H4 (cell line): ENCODE data around the gene TKT. TPM values are rescaled to one million over a fixed set of nuclear protein-coding genes. Genes with fewer than 3 reads are reported as not detected.

Source experiments
- DNase-seq: peaks from one replicate; pipeline ENCODE4 v3.0.0-alpha.2; 2015; ENCODE audit warnings: low spot score
- total RNA-seq: library from RNA; depleted of rRNA; stranded (reverse); fragments of >200 nt; shearing (Covaris generic); gene quantifications from 2 replicates; pipeline ENCODE4 v1.2.3, GENCODE V29; 2014

The TKT gene
- total RNA-seq, 1 experiment from 2014 or later: 404 TPM

GRCh38 chr3:53198256-53198977 lies 57.4 kb downstream of the TKT start:
- DNase-seq: no peak

DNA sequence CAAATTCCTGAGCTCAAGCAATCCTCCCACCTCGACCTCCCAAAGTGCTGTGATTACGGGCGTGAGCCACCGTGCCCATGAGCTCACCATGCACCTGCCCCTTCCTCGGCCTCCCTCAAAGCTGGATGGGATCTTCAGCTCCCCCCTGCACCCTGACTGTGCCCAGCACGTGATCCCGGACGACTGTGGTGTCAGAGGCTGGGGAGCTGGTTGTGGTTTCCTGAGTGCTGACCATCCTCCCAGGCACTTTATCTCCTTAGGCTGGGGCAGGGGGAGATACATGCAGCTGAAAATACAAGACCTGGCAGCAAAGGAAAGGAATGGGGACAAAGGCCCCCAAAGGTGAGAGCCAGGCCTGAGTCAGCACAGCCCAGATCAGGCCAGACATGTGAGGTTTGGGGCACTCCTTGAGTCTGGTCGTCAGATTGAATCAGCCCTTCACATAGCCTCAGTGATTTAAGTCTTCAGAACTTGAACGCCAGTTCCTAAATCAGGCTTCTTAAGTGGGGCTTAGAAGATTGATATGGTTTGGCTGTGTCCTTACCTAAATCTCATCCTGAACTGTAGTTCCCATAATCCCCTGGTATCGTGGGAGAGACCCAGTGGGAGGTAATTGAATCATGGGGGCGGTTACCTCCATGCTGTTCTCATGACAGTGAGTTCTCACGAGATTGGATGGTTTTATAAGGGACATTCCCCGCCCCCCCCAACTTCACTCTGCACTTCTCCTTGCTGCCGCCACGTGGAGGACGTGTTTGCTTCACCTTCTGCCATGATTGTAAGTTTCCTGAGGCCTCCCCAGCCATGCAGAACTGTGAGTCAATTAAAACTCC lies 59.0 kb downstream of the TKT start:
- no peak for DNase-seq

- no peak for DNase-seq
Observed at GRCh38 chr3:53195602-53196574, 59.9 kb downstream of the TKT start.

- DNase-seq: no peak
Observed at GRCh38 chr3:53195066-53195450, 60.8 kb downstream of the TKT start.

- DNase-seq: no peak
Observed at GRCh38 chr3:53194210-53195065, 61.4 kb downstream of the TKT start.

GRCh38 chr3:53193466-53194209 lies 62.2 kb downstream of the TKT start:
- DNase-seq: no peak

DNA sequence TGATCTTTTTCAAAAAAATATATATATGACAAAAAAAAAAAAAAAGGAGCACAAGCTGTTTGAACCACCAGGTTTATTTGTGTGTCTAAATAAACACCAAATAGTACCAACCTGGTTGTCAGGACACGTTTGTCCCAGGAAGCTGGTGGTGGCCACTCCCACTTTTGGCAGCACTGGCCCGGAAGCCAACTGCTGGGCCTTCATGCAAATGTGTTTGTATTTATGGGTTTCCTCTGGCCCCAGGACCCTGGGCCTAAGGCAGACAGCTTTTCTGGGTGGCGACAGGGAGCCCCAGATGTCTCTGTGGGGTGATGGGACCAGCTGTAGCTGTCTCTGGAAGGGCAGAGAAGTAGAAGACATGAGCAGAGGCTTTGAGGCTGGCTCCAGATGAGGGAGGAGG lies 63.2 kb downstream of the TKT start:
- DNase-seq: no peak

DNA sequence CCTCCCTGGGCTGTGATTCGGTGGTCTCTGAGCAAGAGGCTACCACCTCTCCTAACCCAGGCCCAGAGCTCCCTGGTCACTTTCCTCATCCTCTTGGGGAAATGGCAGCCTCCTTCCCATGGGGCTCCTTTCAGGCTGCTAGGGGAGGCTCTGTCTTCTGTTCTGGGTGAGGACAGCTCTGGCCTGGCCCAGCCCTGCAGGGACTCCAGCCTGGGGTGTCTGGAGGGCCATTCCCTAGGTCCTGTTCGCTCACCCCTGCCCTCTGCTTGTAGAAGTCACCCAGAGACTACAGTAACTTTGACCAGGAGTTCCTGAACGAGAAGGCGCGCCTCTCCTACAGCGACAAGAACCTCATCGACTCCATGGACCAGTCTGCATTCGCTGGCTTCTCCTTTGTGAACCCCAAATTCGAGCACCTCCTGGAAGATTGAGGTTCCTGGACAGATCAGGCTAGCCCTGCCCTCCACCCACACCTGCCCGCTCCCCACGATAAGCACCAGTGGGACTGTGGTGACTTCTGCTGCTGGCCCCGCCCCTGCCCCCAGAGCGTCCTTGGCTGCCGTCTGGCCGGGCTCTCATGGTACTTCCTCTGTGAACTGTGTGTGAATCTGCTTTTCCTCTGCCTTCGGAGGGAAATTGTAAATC lies 63.9 kb downstream of the TKT start:
- no peak for DNase-seq

DNA sequence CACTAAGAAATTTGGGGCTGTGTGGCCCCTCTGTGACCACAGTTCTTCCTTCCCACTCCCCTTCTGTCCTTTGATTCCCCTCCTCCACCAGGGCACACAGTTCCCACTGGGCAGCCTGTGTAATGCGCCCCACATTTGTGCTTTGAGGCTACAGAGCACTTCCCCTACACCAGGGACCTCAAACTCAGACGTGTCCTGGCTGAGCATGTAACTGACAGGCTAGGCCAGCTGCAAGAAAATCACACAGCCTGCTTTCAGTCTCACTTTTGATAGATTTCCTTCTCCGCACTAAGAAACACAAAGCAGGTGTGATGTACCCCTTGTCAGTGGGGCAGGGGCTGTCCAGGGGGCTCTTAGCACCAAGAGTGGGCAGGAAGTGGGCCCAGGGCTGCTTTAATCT lies 65.2 kb downstream of the TKT start:
- DNase-seq: no peak

DNA sequence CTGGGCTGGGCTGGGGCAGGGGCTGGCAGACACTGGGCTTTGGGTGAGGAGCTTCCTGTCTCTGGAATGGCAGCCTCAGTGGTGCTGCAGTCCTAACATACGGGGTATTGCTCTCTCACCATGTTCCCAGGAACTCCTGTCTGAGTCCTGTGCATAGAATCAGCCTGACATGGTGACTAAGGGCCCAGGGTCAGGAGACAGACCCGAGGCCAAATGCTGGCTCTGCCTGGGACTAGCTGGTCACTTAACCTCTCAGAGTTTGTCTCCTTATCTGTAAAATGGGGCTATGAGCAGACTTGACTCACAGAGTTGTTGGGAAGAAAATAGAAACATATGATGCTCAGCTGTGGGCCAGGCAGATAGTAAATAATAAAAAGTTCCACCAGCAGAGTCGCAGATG lies 66.5 kb downstream of the TKT start:
- DNase-seq: no peak

- DNase-seq: no peak
Observed at GRCh38 chr3:53188720-53189119, 67.1 kb downstream of the TKT start.

DNA sequence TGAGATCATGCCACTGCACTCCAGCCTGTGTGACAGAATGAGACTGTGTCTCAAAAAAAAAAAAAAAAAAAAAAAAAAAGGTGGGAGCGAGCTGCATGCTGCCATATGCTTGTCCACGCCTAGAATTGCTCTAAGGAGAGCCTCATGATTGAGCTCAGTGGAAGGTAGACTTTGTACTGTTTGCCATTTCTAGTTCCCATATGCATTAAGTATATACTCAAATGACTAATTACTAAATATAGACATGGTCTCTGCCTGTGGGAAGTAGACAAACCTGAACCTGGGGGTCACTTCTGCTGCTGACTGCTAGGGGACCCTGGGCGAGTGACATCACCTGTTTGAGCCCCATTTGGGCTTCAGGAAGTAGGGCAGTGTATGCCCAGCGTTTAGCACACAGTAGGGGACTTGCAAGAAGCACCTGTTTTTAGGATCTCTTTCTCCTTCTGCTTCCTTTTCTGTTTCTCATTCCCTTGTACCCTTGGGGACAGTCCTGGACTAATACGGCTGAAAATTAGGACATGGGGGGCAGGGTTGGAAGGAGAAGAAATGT lies 67.6 kb downstream of the TKT start:
- no peak for DNase-seq

DNA sequence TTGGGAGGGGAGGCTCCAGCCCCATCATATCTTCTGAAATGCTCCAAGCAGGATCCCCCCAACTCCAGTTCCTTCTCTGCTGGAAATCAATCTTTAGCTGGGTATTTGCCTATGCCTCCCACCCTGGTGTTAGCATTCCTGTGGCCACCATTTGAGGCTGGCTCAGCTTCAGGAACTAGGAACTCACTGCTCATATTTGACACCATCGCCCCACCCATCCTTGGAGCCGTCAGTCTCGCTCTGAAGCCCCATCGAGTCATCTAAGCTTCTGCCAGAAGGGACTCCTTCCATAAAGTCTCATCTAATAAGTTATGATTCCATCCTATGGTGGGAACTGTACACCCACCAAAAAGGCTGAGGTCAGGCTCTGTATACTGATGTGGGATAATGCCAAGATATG lies 68.4 kb downstream of the TKT start:
- no peak for DNase-seq

GRCh38 chr3:53186726-53187125 lies 69.1 kb downstream of the TKT start:
- DNase-seq: no peak

- no peak for DNase-seq
Observed at GRCh38 chr3:53185761-53186465, 69.9 kb downstream of the TKT start.

DNA sequence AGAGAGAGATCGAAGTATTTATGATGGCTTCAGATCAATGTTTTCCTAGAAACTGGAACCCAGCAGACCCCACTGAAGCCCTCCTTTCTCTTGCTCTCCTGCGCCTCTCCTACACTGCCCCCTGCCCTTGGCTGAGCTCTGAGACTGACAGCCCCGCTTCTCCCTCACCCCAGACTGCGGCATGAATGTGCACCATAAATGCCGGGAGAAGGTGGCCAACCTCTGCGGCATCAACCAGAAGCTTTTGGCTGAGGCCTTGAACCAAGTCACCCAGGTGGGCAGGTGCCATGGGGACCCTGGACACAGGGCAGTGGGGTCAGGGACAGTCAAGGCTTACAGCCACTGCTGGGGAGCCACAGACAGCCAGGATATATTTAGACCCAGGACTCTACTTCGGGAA lies 71.1 kb downstream of the TKT start:
- no peak for DNase-seq

GRCh38 chr3:53183514-53183913 lies 72.3 kb downstream of the TKT start:
- DNase-seq: no peak

GRCh38 chr3:53182764-53183355 lies 73.0 kb downstream of the TKT start:
- no peak for DNase-seq

DNA sequence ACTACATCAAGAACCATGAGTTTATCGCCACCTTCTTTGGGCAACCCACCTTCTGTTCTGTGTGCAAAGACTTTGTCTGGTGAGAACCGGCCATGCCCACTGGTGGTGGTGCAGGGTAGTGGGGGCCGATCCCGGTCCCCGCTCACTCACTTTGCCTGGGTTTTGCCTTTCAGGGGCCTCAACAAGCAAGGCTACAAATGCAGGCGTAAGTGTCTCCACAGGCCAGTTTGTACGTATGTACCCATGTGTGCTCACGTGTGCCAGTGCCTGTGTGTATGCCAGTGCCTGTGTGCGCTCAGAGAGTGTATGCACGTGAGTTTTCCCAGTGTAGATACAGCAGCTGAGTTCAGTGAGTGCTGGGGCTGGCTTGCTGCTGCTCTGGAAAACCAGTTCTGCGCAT lies 74.3 kb downstream of the TKT start:
- no peak for DNase-seq
